ENCODE measurements around the gene TBX10. TPM values are rescaled to one million over a fixed set of nuclear protein-coding genes. Genes with fewer than 3 reads are reported as not detected.

TBX10 gene
- polyA plus RNA-seq, 1 experiment = not detected

- no peak for TF ChIP-seq CTCF (IDR thresholded peaks at IDR 0.05; ENCODE audit: insufficient read depth, low read depth, low read length)
- Histone ChIP-seq H3K4me3 (ENCODE audit: low read depth, low read length) (no peak overlapping the region), H3K36me3 (ENCODE audit: control insufficient read depth, insufficient read depth, low read length) (peaks cover 8% of the 10 kb centered on the region; the same call in 1 of the 2 replicates), H3K27me3 (ENCODE audit: control insufficient read depth, insufficient read depth, low read length) (no peaks in the 10 kb centered on the region)
- DNase-seq (ENCODE audit: low read depth) = no peak
- POLR2A ChIA-PET = no interaction called here
- CTCF ChIA-PET = no interaction called here
Observed at GRCh38 chr11:67588136-67588503, 51.4 kb downstream of the TBX10 start.

GRCh38 chr11:67586568-67587250 is 52.9 kb downstream of the TBX10 start:
- Histone ChIP-seq H3K36me3 (ENCODE audit: control insufficient read depth, insufficient read depth, low read length) (peaks cover 8% of the 10 kb centered on the region; the same call in 1 of the 2 replicates), H3K27me3 (ENCODE audit: control insufficient read depth, insufficient read depth, low read length) (peaks cover 2% of the 10 kb centered on the region; the same call in 1 of the 2 replicates), H3K4me3 (ENCODE audit: low read depth, low read length) (no peak overlapping the region)
- no peak for TF ChIP-seq CTCF (IDR thresholded peaks at IDR 0.05; ENCODE audit: insufficient read depth, low read depth, low read length)
- POLR2A ChIA-PET = no interaction called here
- CTCF ChIA-PET = interaction anchor here (1.1 to 1.5 kb wide), 2 partner anchors 9 to 14 kb away, joined by 3 to 4 read pairs; no protein-coding TSS in a partner anchor
- no peak for DNase-seq (ENCODE audit: low read depth)

- peaks cover 8% of the 10 kb centered on the region; the same call in 1 of the 2 replicates for H3K36me3 ChIP-seq (ENCODE audit: control insufficient read depth, insufficient read depth, low read length)
- POLR2A ChIA-PET = no interaction called here
- H3K4me3 ChIP-seq (ENCODE audit: low read depth, low read length) = no peak overlapping the region
- CTCF ChIA-PET = interaction anchor here (1.5 to 4.5 kb wide), 2 partner anchors 10 to 13 kb away, joined by 4 to 50 read pairs; no protein-coding TSS in a partner anchor
- DNase-seq (ENCODE audit: low read depth) = no peak
- TF ChIP-seq CTCF (IDR thresholded peaks at IDR 0.05; ENCODE audit: insufficient read depth, low read depth, low read length) = no peak
- H3K27me3 ChIP-seq (ENCODE audit: control insufficient read depth, insufficient read depth, low read length) = peaks cover 6% of the 10 kb centered on the region
Observed at GRCh38 chr11:67585911-67586310, 53.7 kb downstream of the TBX10 start.

- CTCF ChIA-PET = interaction anchor here (0.7 to 4.5 kb wide), 7 partner anchors 11 to 690 kb away, joined by 3 to 50 read pairs (median 3); partner anchors contain the start of gene NUDT8
- Histone ChIP-seq H3K4me3 (ENCODE audit: low read depth, low read length) (peak overlapping the region; percentile 94), H3K36me3 (ENCODE audit: control insufficient read depth, insufficient read depth, low read length) (peaks cover 8% of the 10 kb centered on the region; the same call in 1 of the 2 replicates), H3K27me3 (ENCODE audit: control insufficient read depth, insufficient read depth, low read length) (peaks cover 8% of the 10 kb centered on the region)
- no peak for TF ChIP-seq CTCF (IDR thresholded peaks at IDR 0.05; ENCODE audit: insufficient read depth, low read depth, low read length)
- DNase-seq (ENCODE audit: low read depth) = no peak
- POLR2A ChIA-PET = no interaction called here
Observed at GRCh38 chr11:67584881-67585873, 54.4 kb downstream of the TBX10 start.

Data from BJ (cell line).